GM12875 (cell line): Measurements from ENCODE around the gene P4HA3.

Experiments used
- H3K4me3 ChIP-seq: one replicate; pipeline ENCODE4 v1.5.1; 2011; ENCODE audit warnings: low read depth, low read length, control low read depth
- TF ChIP-seq, protein P1 (sequence below): IDR thresholded peaks from 2 replicates; pipeline ENCODE4 v1.5.1; 2011; ENCODE audit warnings: low read depth, mild to moderate bottlenecking, control low read depth, inconsistent platforms, low read length, moderate library complexity, borderline replicate concordance; ENCODE audit not compliant: insufficient read depth

The P4HA3 gene

DNA sequence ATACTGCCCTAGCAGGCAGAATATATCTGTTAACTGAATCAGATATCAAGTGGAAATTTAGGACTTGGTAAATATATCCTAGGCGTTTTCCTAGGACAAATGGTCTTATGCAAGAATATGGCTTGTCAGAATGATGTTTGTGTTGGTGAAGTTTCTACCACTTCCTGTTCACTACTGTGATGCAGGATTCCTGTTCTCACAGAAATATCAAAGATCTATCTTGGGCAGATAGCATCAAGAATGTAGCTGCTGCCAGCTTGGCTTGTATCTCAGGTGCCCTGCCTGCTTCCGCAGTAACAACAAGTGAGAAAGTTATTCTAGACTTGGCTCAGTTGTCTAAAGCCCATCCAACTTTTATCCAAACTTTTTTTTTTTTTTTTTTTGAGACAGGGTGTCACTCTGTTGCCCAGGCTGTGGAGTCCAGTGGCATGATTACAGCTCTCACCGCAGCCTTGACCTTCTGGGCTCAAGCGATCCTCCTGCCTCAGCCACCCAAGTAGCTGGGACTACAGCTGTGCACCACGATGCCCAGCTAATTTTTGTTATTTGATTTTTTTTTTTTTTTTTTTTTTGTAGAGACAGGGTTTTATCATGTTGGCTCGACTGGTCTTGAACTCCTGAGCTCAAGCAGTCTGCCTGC, 79.0 kb downstream of the P4HA3 start:
- TF ChIP-seq, protein P1, sequence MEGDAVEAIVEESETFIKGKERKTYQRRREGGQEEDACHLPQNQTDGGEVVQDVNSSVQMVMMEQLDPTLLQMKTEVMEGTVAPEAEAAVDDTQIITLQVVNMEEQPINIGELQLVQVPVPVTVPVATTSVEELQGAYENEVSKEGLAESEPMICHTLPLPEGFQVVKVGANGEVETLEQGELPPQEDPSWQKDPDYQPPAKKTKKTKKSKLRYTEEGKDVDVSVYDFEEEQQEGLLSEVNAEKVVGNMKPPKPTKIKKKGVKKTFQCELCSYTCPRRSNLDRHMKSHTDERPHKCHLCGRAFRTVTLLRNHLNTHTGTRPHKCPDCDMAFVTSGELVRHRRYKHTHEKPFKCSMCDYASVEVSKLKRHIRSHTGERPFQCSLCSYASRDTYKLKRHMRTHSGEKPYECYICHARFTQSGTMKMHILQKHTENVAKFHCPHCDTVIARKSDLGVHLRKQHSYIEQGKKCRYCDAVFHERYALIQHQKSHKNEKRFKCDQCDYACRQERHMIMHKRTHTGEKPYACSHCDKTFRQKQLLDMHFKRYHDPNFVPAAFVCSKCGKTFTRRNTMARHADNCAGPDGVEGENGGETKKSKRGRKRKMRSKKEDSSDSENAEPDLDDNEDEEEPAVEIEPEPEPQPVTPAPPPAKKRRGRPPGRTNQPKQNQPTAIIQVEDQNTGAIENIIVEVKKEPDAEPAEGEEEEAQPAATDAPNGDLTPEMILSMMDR: no peak

DNA sequence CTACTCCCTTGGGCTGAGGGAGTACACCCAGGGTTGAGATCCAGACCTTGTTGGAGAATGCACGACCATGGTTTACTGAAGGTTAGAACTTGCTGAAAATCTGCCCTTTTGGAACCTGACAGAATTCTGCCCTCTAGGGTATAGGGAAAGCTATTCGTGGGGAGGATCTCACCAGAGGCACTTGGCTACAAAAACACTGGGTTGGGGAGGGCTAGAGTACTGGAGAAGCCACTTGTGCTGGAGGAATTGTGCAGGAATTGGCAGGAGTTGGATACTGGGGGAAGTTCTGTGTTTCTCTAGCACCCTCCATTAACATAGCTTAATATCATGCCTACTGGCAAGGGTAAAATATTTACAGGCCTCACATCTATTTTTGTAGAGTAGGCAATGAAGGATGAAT, 84.5 kb downstream of the P4HA3 start:
- no peak overlapping the region for H3K4me3 ChIP-seq
- TF ChIP-seq, protein P1: no peak

More for the DNA sequence above, 79.0 kb downstream of the P4HA3 start:
- H3K4me3 ChIP-seq: no peak overlapping the region

DNA sequence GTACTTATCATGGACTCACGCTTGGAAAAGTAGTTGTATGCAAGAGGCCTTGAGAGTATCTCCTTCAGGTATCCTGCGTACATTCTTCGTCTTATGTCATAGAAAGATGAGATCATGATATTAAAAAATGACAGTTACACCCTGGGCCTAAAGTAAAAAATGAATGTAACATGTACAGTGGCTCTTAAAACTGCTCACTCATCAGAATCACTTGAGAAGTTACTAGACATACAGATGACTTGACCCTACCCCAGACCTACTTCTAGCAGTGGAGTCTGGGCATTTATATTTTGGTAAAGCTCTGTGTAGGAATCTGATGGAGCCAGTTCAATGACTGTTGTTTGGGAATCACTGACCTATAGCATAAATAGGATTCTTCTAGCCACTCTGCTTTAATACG, 85.9 kb downstream of the P4HA3 start:
- TF ChIP-seq, protein P1: no peak
- H3K4me3 ChIP-seq: no peak overlapping the region

DNA sequence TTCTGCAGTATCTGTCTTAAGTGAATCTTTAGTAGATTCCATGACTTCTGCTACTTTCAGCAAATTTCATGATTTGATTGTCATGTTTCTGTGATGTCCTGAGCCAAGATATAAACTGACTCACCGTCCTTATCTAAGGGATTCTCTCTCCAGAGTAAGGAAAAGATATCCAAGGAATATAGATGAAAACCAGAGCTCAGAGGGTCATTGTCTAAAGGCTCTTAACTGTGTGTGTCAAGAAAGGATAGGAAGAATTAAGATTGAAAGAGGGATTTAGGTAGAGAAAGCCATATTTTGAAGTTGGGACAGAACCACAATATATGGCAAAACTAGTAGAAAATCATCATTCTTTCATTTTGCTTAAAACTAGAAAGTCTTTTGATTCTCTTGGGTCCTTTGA, 89.6 kb downstream of the P4HA3 start:
- H3K4me3 ChIP-seq: no peak overlapping the region
- TF ChIP-seq, protein P1: no peak

DNA sequence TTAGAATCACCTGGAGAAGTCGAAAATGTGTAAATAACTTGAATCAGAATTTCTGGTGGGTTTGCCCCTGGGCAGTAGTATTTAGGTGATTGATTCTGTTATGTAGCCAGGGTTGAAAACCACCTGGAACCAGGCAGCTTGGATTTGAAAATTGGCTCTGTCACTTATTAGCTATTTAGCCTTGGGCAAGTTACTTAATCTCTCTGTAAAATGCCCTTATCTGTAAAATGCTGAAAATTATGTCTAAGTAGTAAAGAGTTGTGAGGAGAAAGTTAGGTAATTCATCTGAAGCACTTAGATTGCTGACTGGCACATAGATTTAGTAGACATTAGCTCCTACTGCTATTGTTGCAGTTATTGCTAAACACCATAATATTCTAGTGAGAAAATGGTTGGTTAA, 91.1 kb downstream of the P4HA3 start:
- no peak overlapping the region for H3K4me3 ChIP-seq
- TF ChIP-seq, protein P1: no peak
